Spleen (tissue), 7 donors: ENCODE measurements around the gene CDAN1.

Source experiments
- POLR2A ChIP-seq, 3 donors: fragments of 450-650 bp; IDR thresholded peaks; one replicate each; pipeline ENCODE4 v1.5.1; 2017; ENCODE audit warnings: antibody characterized with exemption in 3 of 3, mild to moderate bottlenecking in 1 of 3
- POLR2AphosphoS5 ChIP-seq, 3 donors: sonication (generic); formaldehyde crosslinking; IDR thresholded peaks; one replicate each; pipeline ENCODE4 v1.5.1; 2017; ENCODE audit warnings: antibody characterized with exemption in 3 of 3
- TF ChIP-seq, protein P1 (sequence below), 11 experiments: fragments of 200-600 bp in 7 of 11; fragments of 450-650 bp in 4 of 11; sonication (generic) in 4 of 11; IDR thresholded peaks in 8 of 11; conservative IDR thresholded peaks in 3 of 11; 1 replicate in 7 of 11; 2 replicates in 4 of 11; pipeline versions ENCODE4 v1.4.0 to v1.8.0; 2016 to 2021; ENCODE audit warnings: antibody characterized with exemption in 11 of 11, inconsistent platforms in 4 of 11, mild to moderate bottlenecking in 1 of 11
- donor health status: DM: no; HTN: no; CAD: no; lungs with moderate emphysema.
- donor health status: DM: no; HTN: no; CAD: no.
- donor health status: DM: no; HTN: no; CAD: no.

DNA sequence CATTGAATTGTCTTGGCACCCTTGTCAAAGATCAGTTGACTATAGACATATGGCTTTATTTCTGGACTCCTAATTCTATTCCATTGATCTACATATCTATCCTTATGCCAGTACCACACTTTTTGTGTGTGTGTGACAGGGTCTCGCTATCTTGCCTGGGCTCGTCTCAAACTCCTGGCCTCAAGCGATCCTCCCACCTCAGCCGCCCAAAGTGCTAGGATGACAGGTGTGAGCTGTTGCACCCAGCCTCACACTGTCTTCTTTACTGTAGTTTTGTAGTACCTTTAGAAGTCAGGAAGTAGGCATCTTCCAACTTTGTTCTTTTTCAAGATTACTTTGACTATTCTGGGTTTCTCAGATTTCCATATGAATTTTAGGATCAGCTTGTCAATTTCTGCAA is 24.3 kb downstream of the CDAN1 start:
- TF ChIP-seq, protein P1, sequence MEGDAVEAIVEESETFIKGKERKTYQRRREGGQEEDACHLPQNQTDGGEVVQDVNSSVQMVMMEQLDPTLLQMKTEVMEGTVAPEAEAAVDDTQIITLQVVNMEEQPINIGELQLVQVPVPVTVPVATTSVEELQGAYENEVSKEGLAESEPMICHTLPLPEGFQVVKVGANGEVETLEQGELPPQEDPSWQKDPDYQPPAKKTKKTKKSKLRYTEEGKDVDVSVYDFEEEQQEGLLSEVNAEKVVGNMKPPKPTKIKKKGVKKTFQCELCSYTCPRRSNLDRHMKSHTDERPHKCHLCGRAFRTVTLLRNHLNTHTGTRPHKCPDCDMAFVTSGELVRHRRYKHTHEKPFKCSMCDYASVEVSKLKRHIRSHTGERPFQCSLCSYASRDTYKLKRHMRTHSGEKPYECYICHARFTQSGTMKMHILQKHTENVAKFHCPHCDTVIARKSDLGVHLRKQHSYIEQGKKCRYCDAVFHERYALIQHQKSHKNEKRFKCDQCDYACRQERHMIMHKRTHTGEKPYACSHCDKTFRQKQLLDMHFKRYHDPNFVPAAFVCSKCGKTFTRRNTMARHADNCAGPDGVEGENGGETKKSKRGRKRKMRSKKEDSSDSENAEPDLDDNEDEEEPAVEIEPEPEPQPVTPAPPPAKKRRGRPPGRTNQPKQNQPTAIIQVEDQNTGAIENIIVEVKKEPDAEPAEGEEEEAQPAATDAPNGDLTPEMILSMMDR (IDR thresholded peaks at IDR 0.05 in 8 of 11, conservative IDR thresholded peaks at IDR 0.05 in 3 of 11), result no peak
- no peak for TF ChIP-seq POLR2A (IDR thresholded peaks at IDR 0.05)
- no peak for TF ChIP-seq POLR2AphosphoS5 (IDR thresholded peaks at IDR 0.05)
